Neural cell (in vitro differentiated cells): Measurements from ENCODE around the gene TMEM190.
A peak's percentile ranks its signal among the peaks of the same experiment; 100 is the strongest.
"Not testable (repeated sequence)": the region's sequence is repeated elsewhere in the genome, so short reads cannot be mapped to it uniquely, and the experiment has no call there.

ENCODE experiments used
- CTCF ChIP-seq: fragments of 450-650 bp; IDR thresholded peaks from 2 replicates; pipeline ENCODE4 v1.5.1; 2014; ENCODE audit warnings: antibody characterized with exemption, mild to moderate bottlenecking, moderate library complexity; ENCODE audit not compliant: poor library complexity, severe bottlenecking
- EP300 ChIP-seq: fragments of 450-650 bp; conservative IDR thresholded peaks from 2 replicates; pipeline ENCODE4 v1.6.1; 2014; ENCODE audit warnings: antibody characterized with exemption, mild to moderate bottlenecking, moderate library complexity; ENCODE audit not compliant: poor library complexity, severe bottlenecking
- EZH2 ChIP-seq: fragments of 200-600, 300-800 bp; shearing (Covaris generic), sonication (generic); IDR thresholded peaks from 2 replicates; pipeline ENCODE4 v1.6.1; 2014; ENCODE audit warnings: antibody characterized with exemption, low read length, borderline replicate concordance, mild to moderate bottlenecking; ENCODE audit not compliant: insufficient read depth, poor library complexity, severe bottlenecking
- MXI1 ChIP-seq: fragments of 450-650 bp; conservative IDR thresholded peaks from 2 replicates; pipeline ENCODE4 v1.6.1; 2014; ENCODE audit warnings: antibody characterized with exemption, mild to moderate bottlenecking; ENCODE audit not compliant: poor library complexity, severe bottlenecking
- POLR2AphosphoS5 ChIP-seq: IDR thresholded peaks from 2 replicates; pipeline ENCODE4 v1.6.1; 2012
- RAD21 ChIP-seq: fragments of 450-650 bp; conservative IDR thresholded peaks from 2 replicates; pipeline ENCODE4 v1.6.1; 2014; ENCODE audit warnings: antibody characterized with exemption, mild to moderate bottlenecking, moderate library complexity
- SMC3 ChIP-seq: fragments of 450-650 bp; conservative IDR thresholded peaks from 2 replicates; pipeline ENCODE4 v1.6.1; 2014; ENCODE audit warnings: antibody characterized with exemption, mild to moderate bottlenecking, moderate library complexity; ENCODE audit not compliant: poor library complexity
- TAF1 ChIP-seq: IDR thresholded peaks from 2 replicates; pipeline ENCODE4 v1.6.1; 2012; ENCODE audit warnings: low read depth
- TF ChIP-seq, protein P1 (sequence below): IDR thresholded peaks from 2 replicates; pipeline ENCODE4 v1.6.1; 2012; ENCODE audit warnings: borderline replicate concordance

- peak; percentile 14 for TF ChIP-seq CTCF
- peak; percentile 65 for TF ChIP-seq SMC3
- TF ChIP-seq EZH2, MXI1, EP300: not testable (repeated sequence)
- peak; percentile 96 for TF ChIP-seq POLR2AphosphoS5
- TF ChIP-seq TAF1, result peak; percentile 92
- peak; percentile 51 for TF ChIP-seq RAD21
- TF ChIP-seq, protein P1, sequence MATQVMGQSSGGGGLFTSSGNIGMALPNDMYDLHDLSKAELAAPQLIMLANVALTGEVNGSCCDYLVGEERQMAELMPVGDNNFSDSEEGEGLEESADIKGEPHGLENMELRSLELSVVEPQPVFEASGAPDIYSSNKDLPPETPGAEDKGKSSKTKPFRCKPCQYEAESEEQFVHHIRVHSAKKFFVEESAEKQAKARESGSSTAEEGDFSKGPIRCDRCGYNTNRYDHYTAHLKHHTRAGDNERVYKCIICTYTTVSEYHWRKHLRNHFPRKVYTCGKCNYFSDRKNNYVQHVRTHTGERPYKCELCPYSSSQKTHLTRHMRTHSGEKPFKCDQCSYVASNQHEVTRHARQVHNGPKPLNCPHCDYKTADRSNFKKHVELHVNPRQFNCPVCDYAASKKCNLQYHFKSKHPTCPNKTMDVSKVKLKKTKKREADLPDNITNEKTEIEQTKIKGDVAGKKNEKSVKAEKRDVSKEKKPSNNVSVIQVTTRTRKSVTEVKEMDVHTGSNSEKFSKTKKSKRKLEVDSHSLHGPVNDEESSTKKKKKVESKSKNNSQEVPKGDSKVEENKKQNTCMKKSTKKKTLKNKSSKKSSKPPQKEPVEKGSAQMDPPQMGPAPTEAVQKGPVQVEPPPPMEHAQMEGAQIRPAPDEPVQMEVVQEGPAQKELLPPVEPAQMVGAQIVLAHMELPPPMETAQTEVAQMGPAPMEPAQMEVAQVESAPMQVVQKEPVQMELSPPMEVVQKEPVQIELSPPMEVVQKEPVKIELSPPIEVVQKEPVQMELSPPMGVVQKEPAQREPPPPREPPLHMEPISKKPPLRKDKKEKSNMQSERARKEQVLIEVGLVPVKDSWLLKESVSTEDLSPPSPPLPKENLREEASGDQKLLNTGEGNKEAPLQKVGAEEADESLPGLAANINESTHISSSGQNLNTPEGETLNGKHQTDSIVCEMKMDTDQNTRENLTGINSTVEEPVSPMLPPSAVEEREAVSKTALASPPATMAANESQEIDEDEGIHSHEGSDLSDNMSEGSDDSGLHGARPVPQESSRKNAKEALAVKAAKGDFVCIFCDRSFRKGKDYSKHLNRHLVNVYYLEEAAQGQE, result peak; percentile 96
These were observed 30.8 kb downstream of the TMEM190 start, which contains the start of gene UBE2S for GRCh38 chr19:55407550-55407799.
